GM04504 (cell line): ENCODE measurements around the gene CDC42BPG.
A peak's percentile ranks its signal among the peaks of the same experiment; 100 is the strongest.

Experiments used
- DNase-seq: peaks from one replicate; pipeline ENCODE4 v3.0.0-alpha.2; 2012; ENCODE audit warnings: low read depth

CDC42BPG gene

GRCh38 chr11:64879244-64879900 lies 34.9 kb upstream of the CDC42BPG start:
- no peak for DNase-seq

GRCh38 chr11:64878494-64879243 lies 34.2 kb upstream of the CDC42BPG start, which contains the start of gene EHD1:
Gene EHD1 (minus strand): TSS chr11:64878621. CDS start chr11:64878464, 157 bp downstream.
- DNase-seq, result peak; percentile 93

GRCh38 chr11:64878223-64878493 lies 33.7 kb upstream of the CDC42BPG start:
- DNase-seq, result no peak

GRCh38 chr11:64877390-64878222 lies 33.2 kb upstream of the CDC42BPG start:
- no peak for DNase-seq

- peak; percentile 50 for DNase-seq
Measured at GRCh38 chr11:64876835-64877341, 32.4 kb upstream of the CDC42BPG start.

GRCh38 chr11:64876229-64876750 lies 31.8 kb upstream of the CDC42BPG start:
- DNase-seq, result no peak

GRCh38 chr11:64875369-64876228 lies 31.1 kb upstream of the CDC42BPG start:
- DNase-seq, result no peak

- DNase-seq, result no peak
Measured at GRCh38 chr11:64874308-64875240, 30.1 kb upstream of the CDC42BPG start.

- DNase-seq, result no peak
Measured at GRCh38 chr11:64872790-64873488, 28.5 kb upstream of the CDC42BPG start.

- no peak for DNase-seq
Measured at GRCh38 chr11:64871492-64871891, 27.0 kb upstream of the CDC42BPG start.

- no peak for DNase-seq
Measured at GRCh38 chr11:64870893-64871466, 26.5 kb upstream of the CDC42BPG start.

GRCh38 chr11:64870176-64870892 lies 25.9 kb upstream of the CDC42BPG start:
- DNase-seq, result no peak

GRCh38 chr11:64869571-64870175 lies 25.2 kb upstream of the CDC42BPG start:
- no peak for DNase-seq

- DNase-seq, result peak; percentile 68
Measured at GRCh38 chr11:64868904-64869570, 24.6 kb upstream of the CDC42BPG start.

GRCh38 chr11:64867748-64868462 lies 23.5 kb upstream of the CDC42BPG start:
- DNase-seq, result no peak

- no peak for DNase-seq
Measured at GRCh38 chr11:64866173-64866491, 21.7 kb upstream of the CDC42BPG start.
